ENCODE data around the gene PTPN7.

Gene PTPN7

DNA sequence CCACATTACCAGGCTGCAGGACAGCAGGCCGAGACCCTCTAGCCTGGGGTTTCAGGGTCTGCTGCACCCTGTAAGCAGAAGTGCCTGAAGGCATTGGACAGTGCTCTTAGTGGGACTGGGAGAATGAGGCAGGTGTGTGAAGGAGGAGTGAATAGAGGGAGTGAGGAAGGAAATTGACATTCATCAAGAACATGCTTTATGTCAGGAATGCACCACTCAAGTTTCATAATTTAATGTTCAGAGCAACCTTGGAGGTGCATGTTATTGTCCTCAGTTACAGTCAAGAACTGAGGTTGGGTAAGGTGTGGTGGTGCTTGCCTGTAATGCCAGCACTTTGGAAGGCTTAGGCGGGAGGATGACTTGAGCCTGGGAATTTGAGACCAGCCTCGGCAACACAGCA is 49.4 kb downstream of the PTPN7 start:
- DNase-seq = no peak
- no peak overlapping the region for H3K4me2 ChIP-seq (ENCODE audit: low read depth, low read length)
- no peaks in the 10 kb centered on the region for H3K79me2 ChIP-seq (ENCODE audit: low read length)
- no peak overlapping the region for H3K27ac ChIP-seq (ENCODE audit: low read length)
- TF ChIP-seq EZH2 (optimal IDR thresholded peaks at IDR 0.05; ENCODE audit: low read depth, low read length) (no peak), EZH2phosphoT487 (IDR thresholded peaks at IDR 0.05; ENCODE audit: low read length) (no peak)
- TF ChIP-seq, protein P1, sequence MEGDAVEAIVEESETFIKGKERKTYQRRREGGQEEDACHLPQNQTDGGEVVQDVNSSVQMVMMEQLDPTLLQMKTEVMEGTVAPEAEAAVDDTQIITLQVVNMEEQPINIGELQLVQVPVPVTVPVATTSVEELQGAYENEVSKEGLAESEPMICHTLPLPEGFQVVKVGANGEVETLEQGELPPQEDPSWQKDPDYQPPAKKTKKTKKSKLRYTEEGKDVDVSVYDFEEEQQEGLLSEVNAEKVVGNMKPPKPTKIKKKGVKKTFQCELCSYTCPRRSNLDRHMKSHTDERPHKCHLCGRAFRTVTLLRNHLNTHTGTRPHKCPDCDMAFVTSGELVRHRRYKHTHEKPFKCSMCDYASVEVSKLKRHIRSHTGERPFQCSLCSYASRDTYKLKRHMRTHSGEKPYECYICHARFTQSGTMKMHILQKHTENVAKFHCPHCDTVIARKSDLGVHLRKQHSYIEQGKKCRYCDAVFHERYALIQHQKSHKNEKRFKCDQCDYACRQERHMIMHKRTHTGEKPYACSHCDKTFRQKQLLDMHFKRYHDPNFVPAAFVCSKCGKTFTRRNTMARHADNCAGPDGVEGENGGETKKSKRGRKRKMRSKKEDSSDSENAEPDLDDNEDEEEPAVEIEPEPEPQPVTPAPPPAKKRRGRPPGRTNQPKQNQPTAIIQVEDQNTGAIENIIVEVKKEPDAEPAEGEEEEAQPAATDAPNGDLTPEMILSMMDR (IDR thresholded peaks at IDR 0.05; ENCODE audit: low read length) = no peak
- no peaks in the 10 kb centered on the region for H3F3A ChIP-seq (ENCODE audit: insufficient read depth, low read length)
- H3K27me3 ChIP-seq (replicated peaks; ENCODE audit: insufficient read depth, low read length) = no peaks in the 10 kb centered on the region
- peaks cover 40% of the 10 kb centered on the region for H3K4me1 ChIP-seq (ENCODE audit: low read length)
- H3K9ac ChIP-seq (ENCODE audit: low read length) = no peak overlapping the region
- no peak overlapping the region for H3K4me3 ChIP-seq (ENCODE audit: low read length)
- no peaks in the 10 kb centered on the region for H3K36me3 ChIP-seq (replicated peaks; ENCODE audit: insufficient read depth, low read length)
- no peaks in the 10 kb centered on the region for H3K9me3 ChIP-seq (replicated peaks; ENCODE audit: insufficient read depth, low read length)
- H2AFZ ChIP-seq (ENCODE audit: low read length) = no peak overlapping the region
- no peaks in the 10 kb centered on the region for H3K9me2 ChIP-seq (replicated peaks; ENCODE audit: insufficient read depth, low read length)
- H4K20me1 ChIP-seq (ENCODE audit: insufficient read depth, low read length) = no peaks in the 10 kb centered on the region

DNA sequence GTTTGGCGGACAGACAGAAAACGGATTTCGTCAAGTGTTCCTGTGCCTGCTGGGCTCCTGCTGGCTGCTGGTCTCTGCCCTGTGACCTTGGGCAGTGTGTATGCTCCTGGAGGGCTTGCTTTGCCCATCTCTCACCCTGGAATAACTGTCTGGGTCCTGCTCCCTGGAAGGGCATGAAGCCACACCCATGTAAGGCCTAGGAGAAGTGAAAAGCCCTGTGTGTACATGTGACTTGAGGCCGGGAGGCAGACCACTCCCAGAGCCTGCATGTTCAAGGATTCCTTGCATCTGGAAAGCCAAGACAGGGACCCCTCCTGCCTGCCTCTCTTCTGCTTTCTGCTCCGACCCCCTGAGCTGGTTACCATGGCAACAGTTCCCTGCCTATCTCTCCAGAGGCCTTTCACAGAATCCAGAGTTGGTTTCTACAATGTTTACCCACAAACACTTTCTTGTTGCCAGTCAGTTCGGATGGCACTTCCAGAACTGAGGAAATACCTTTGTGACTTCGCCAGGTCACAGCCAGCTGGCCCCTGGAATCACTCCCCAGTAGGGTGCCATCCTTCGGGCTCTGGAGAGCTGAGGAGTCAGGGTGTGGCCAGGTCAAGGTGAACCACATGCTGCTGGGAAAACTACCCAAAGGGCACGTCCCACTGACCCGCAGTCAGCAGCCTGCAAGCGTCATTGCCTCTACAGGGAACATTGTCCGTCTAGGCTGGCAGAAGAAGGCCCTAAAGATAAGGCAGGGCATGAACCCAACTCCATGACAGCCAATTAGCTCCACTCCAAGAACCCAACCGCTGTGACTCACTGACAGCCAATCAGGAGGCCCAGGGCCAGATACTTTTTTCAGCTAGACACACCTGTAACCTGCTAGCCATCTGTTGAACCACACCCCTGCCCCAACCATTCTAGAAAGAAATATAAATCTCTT is 52.3 kb downstream of the PTPN7 start:
- Histone ChIP-seq H3K79me2 (ENCODE audit: low read length) (no peaks in the 10 kb centered on the region), H3K9me3 (replicated peaks; ENCODE audit: insufficient read depth, low read length) (no peaks in the 10 kb centered on the region), H3K4me2 (ENCODE audit: low read depth, low read length) (no peak overlapping the region), H3K27ac (ENCODE audit: low read length) (no peak overlapping the region), H3K27me3 (replicated peaks; ENCODE audit: insufficient read depth, low read length) (no peaks in the 10 kb centered on the region), H3K36me3 (replicated peaks; ENCODE audit: insufficient read depth, low read length) (no peaks in the 10 kb centered on the region), H3K9me2 (replicated peaks; ENCODE audit: insufficient read depth, low read length) (no peaks in the 10 kb centered on the region), H3F3A (ENCODE audit: insufficient read depth, low read length) (no peaks in the 10 kb centered on the region), H3K4me1 (ENCODE audit: low read length) (peaks cover 31% of the 10 kb centered on the region), H3K9ac (ENCODE audit: low read length) (no peak overlapping the region), H2AFZ (ENCODE audit: low read length) (0 out of 2 replicates have a peak overlapping the region, but pooled peaks have one; percentile 20), H4K20me1 (ENCODE audit: insufficient read depth, low read length) (no peaks in the 10 kb centered on the region), H3K4me3 (ENCODE audit: low read length) (no peak overlapping the region)
- TF ChIP-seq EZH2 (optimal IDR thresholded peaks at IDR 0.05; ENCODE audit: low read depth, low read length) (no peak), EZH2phosphoT487 (IDR thresholded peaks at IDR 0.05; ENCODE audit: low read length) (no peak)
- TF ChIP-seq, protein P1 (IDR thresholded peaks at IDR 0.05; ENCODE audit: low read length) = no peak
- DNase-seq = no peak

GRCh38 chr1:202107321-202107761 is 53.1 kb downstream of the PTPN7 start:
- H3K4me1 ChIP-seq (ENCODE audit: low read length) = peaks cover 31% of the 10 kb centered on the region
- H3K27ac ChIP-seq (ENCODE audit: low read length) = no peak overlapping the region
- no peak overlapping the region for H3K9ac ChIP-seq (ENCODE audit: low read length)
- TF ChIP-seq EZH2 (optimal IDR thresholded peaks at IDR 0.05; ENCODE audit: low read depth, low read length) (no peak), EZH2phosphoT487 (IDR thresholded peaks at IDR 0.05; ENCODE audit: low read length) (no peak)
- TF ChIP-seq, protein P1 (IDR thresholded peaks at IDR 0.05; ENCODE audit: low read length) = no peak
- H3K4me3 ChIP-seq (ENCODE audit: low read length) = no peak overlapping the region
- H3K9me2 ChIP-seq (replicated peaks; ENCODE audit: insufficient read depth, low read length) = no peaks in the 10 kb centered on the region
- H4K20me1 ChIP-seq (ENCODE audit: insufficient read depth, low read length) = no peaks in the 10 kb centered on the region
- DNase-seq = no peak
- no peaks in the 10 kb centered on the region for H3K79me2 ChIP-seq (ENCODE audit: low read length)
- no peaks in the 10 kb centered on the region for H3K27me3 ChIP-seq (replicated peaks; ENCODE audit: insufficient read depth, low read length)
- H2AFZ ChIP-seq (ENCODE audit: low read length) = no peak overlapping the region
- no peaks in the 10 kb centered on the region for H3K9me3 ChIP-seq (replicated peaks; ENCODE audit: insufficient read depth, low read length)
- no peak overlapping the region for H3K4me2 ChIP-seq (ENCODE audit: low read depth, low read length)
- H3K36me3 ChIP-seq (replicated peaks; ENCODE audit: insufficient read depth, low read length) = no peaks in the 10 kb centered on the region
- H3F3A ChIP-seq (ENCODE audit: insufficient read depth, low read length) = no peaks in the 10 kb centered on the region

All from MM.1S (cell line).